Measurements from ENCODE around the gene CXCL16.
"Not testable (repeated sequence)": the region's sequence is repeated elsewhere in the genome, so short reads cannot be mapped to it uniquely, and the experiment has no call there.

DNA sequence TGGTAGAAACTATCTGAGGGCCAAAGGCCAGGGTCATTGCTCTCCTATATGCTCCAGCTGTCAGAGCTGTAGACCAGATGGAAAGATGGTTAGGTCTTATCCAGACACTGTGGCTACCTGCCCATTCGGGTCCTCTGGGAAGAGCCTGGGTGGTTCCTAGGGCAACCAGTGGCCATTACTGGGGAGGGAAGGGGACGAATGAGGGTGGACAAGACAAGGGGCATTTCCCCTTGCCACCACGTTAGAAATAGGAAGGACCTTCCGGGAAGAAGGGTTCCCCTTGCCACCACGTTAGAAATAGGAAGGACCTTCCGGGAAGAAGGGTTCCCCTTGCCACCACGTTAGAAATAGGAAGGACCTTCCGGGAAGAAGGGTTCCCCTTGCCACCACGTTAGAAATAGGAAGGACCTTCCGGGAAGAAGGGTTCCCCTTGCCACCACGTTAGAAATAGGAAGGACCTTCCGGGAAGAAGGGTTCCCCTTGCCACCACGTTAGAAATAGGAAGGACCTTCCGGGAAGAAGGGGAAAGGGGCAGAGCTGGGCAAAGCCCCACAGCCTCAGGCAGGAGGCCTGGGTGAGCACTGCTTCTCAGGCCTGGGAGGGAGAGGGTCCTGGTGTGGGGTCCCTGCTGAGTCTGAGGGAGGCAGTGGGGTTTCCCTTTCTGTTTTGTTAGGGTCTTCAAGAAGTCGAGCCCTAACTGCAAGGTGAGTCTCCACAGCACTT is 25.2 kb downstream of the CXCL16 start:
- not testable (repeated sequence) for TF ChIP-seq POLR2A (IDR thresholded peaks at IDR 0.05)
- TF ChIP-seq, protein P1, sequence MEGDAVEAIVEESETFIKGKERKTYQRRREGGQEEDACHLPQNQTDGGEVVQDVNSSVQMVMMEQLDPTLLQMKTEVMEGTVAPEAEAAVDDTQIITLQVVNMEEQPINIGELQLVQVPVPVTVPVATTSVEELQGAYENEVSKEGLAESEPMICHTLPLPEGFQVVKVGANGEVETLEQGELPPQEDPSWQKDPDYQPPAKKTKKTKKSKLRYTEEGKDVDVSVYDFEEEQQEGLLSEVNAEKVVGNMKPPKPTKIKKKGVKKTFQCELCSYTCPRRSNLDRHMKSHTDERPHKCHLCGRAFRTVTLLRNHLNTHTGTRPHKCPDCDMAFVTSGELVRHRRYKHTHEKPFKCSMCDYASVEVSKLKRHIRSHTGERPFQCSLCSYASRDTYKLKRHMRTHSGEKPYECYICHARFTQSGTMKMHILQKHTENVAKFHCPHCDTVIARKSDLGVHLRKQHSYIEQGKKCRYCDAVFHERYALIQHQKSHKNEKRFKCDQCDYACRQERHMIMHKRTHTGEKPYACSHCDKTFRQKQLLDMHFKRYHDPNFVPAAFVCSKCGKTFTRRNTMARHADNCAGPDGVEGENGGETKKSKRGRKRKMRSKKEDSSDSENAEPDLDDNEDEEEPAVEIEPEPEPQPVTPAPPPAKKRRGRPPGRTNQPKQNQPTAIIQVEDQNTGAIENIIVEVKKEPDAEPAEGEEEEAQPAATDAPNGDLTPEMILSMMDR (IDR thresholded peaks at IDR 0.05): not testable (repeated sequence)
